Middle frontal gyrus (tissue), 1 donor: ENCODE results near the gene SYNC.
"Not testable (repeated sequence)": the region's sequence is repeated elsewhere in the genome, so short reads cannot be mapped to it uniquely, and the experiment has no call there.

Experiments
- DNase-seq: peaks from one replicate; pipeline ENCODE4 v3.0.0-alpha.2; 2015; ENCODE audit warnings: low spot score; ENCODE audit errors: extremely low spot score

Gene SYNC

DNA sequence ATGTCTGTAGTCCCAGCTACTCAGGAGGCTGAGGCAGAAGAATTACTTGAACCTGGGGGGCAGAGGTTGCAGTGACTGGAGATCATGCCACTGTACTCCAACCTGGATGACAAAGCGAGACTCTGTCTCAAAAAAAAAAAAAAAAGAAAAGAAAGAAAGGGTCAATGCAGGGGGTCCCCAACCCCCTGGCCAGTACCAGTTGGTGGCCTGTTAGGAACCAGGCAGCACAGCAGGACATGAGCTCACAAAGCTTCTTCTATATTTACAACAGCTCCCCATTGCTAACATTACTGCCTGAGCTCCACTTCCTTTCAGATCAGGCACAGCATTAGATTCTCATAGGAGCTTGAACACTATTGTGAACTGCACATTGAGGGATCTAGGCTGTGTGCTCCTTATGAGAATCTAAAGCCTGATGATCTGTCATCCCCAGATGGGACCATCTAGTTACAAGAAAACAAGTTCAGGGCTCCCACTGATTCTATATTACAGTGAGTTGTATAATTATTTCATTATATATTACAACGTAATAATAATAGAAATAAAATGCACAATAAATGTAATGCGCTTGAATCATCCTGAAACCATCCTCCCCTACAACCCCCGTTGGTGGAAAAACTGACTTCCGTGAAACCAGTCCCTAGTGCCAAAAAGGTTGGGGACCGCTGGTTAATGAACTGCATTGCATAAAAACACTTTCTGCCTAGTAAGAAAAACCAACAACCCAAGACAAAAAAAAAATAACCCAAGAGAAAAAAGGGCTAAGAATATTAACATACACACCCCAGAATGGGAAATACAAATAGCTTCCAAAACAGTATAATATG is 55.0 kb downstream of the SYNC start:
- DNase-seq: no peak

GRCh38 chr1:32644426-32644825 is 58.1 kb downstream of the SYNC start:
- no peak for DNase-seq

DNA sequence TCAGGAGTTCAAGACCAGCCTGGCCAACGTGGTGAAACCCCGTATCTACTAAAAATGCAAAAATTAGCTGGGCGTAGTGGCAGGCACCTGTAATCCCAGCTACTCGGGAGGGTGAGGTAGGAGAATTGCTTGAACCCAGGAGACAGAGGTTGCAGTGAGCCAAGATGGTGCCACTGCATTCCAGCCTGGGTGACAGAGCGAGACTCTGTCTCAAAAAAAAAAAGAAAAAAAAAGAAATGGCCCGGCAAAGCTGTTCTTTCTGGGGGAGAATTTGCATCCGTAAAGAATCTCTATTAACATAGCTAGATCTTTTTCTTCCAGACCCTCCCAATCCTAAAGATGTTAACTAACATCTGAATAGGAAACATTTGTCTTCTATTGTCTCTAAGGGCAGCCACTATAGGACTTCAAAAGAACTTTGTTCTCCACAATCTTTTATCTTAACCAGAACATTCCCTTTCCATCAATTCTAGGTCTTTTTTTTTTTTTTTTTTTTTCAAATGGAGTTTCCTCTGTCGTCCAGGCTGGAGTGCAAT is 60.2 kb downstream of the SYNC start:
- not testable (repeated sequence) for DNase-seq

DNA sequence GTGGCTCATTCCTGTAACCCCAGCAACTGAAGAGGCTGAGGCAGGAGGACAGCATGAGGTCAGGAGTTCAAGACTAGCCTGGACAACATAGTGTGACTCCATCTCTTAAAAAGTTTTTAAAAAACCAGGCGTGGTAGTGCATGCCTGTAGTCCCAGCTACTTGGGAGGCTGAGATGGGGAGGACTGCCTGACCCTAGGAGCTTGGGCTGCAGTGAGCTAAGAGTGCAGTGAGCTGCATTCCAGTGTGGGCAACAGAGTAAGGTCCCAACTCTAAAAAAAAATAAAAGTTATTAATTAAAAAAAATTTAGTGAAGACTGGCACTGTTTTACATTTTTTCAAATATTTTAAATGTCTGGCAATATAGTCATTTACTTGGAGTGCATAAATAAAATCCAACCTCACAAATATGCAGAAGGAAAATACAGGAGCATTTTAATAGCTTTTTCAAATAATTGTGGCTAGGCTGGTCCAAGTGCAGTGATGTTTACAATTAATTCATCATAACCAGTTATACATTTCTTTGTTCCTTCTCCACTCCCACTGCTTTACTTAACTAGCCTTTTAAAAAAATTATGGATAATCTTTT is 63.0 kb downstream of the SYNC start:
- no peak for DNase-seq

DNA sequence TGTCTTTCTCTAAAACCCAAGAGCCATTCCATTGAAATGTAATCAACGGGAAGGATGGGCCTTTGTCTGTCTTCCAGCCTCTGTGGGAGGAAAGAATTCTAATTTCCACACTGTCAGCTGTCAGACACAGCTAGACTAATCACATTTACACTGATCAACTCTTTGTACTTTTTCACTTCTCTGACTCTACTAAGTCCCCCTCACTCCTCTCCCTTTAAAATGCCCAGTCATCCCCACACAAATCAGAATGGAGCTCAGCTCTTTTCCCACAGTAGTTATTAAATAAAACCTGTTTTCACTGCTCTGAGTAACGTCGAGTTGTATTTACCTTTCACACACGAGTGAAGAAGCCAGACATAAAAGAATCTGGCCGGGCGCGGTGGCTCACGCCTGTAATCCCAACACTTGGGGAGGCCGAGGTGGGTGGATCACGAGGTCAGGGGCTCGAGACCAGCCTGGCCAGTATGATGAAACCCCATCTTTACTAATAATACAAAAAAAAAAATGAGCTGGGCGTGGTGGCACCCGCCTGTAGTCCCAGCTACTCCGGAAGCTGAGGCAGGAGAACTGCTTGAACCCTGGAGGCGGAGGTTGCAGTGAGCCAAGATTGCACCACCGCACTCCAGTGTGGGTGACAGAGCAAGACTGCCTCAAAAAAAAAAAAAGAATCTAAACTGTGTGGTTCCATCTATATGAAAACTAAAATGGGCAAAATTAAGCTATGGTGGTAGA is 65.5 kb downstream of the SYNC start:
- no peak for DNase-seq

- no peak for DNase-seq
These were observed 66.9 kb downstream of the SYNC start for GRCh38 chr1:32635508-32636277.

GRCh38 chr1:32632829-32633228 is 69.7 kb downstream of the SYNC start:
- no peak for DNase-seq

GRCh38 chr1:32630173-32630572 is 72.4 kb downstream of the SYNC start:
- not testable (repeated sequence) for DNase-seq
